Testis (tissue), 2 donors: ENCODE measurements around the gene TMPRSS11E.
"Not testable (repeated sequence)": the region's sequence is repeated elsewhere in the genome, so short reads cannot be mapped to it uniquely, and the experiment has no call there.

Experiments used
- POLR2A ChIP-seq: fragments of 450-650 bp; IDR thresholded peaks from one replicate; pipeline ENCODE4 v1.6.1; 2017; ENCODE audit warnings: antibody characterized with exemption, mild to moderate bottlenecking, moderate library complexity
- TF ChIP-seq, protein P1 (sequence below), 3 experiments: fragments of 450-650 bp in 2 of 3; fragments of 200-600 bp in 1 of 3; sonication (generic) in 1 of 3; IDR thresholded peaks; one replicate each; pipeline ENCODE4 v1.5.1; 2016 to 2019; ENCODE audit warnings: antibody characterized with exemption in 3 of 3, mild to moderate bottlenecking in 2 of 3, moderate library complexity in 1 of 3

DNA sequence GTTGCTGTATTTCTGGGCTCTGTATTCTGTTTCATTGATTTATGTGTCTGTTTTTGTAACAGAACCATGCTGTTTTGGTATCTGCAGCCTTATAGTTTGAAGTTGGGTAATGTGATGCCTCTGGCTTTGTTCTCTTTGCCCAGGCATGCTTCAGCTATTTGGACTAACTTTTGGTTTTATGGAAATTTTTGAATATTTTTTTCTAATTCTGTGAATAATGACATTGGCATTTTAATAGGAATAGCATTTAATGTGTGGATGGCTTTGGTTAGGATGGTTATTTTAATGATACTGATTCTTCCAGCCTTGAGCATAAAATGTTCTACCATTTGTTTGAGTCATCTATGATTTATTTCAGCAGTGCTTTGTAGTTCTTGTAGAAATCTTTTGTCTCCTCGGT lies 75.0 kb downstream of the TMPRSS11E start:
- TF ChIP-seq, protein P1, sequence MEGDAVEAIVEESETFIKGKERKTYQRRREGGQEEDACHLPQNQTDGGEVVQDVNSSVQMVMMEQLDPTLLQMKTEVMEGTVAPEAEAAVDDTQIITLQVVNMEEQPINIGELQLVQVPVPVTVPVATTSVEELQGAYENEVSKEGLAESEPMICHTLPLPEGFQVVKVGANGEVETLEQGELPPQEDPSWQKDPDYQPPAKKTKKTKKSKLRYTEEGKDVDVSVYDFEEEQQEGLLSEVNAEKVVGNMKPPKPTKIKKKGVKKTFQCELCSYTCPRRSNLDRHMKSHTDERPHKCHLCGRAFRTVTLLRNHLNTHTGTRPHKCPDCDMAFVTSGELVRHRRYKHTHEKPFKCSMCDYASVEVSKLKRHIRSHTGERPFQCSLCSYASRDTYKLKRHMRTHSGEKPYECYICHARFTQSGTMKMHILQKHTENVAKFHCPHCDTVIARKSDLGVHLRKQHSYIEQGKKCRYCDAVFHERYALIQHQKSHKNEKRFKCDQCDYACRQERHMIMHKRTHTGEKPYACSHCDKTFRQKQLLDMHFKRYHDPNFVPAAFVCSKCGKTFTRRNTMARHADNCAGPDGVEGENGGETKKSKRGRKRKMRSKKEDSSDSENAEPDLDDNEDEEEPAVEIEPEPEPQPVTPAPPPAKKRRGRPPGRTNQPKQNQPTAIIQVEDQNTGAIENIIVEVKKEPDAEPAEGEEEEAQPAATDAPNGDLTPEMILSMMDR (IDR thresholded peaks at IDR 0.05): not testable (repeated sequence)
- not testable (repeated sequence) for TF ChIP-seq POLR2A
